Right renal pelvis (tissue), 4 donors: Measurements from ENCODE around the gene TRAF4. TPM values are rescaled to one million over a fixed set of nuclear protein-coding genes. Genes with fewer than 3 reads are reported as not detected.

Experiments used
- DNase-seq, 4 donors: peaks; one replicate each; pipeline ENCODE4 v3.0.0-alpha.2; 2013; ENCODE audit warnings: low read depth in 4 of 4, low spot score in 3 of 4, missing footprints in 1 of 4
- polyA plus RNA-seq, 4 donors: library from polyadenylated mRNA; unstranded; fragments of 120-200 nt; gene quantifications; one replicate each; pipeline ENCODE4 v1.2.1, GENCODE V29; 2013; ENCODE audit not compliant: insufficient read length in 4 of 4

Gene TRAF4, protein sequence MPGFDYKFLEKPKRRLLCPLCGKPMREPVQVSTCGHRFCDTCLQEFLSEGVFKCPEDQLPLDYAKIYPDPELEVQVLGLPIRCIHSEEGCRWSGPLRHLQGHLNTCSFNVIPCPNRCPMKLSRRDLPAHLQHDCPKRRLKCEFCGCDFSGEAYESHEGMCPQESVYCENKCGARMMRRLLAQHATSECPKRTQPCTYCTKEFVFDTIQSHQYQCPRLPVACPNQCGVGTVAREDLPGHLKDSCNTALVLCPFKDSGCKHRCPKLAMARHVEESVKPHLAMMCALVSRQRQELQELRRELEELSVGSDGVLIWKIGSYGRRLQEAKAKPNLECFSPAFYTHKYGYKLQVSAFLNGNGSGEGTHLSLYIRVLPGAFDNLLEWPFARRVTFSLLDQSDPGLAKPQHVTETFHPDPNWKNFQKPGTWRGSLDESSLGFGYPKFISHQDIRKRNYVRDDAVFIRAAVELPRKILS
- polyA plus RNA-seq, result 100 to 1,000 TPM; 117 to 145 (median 135) TPM

DNA sequence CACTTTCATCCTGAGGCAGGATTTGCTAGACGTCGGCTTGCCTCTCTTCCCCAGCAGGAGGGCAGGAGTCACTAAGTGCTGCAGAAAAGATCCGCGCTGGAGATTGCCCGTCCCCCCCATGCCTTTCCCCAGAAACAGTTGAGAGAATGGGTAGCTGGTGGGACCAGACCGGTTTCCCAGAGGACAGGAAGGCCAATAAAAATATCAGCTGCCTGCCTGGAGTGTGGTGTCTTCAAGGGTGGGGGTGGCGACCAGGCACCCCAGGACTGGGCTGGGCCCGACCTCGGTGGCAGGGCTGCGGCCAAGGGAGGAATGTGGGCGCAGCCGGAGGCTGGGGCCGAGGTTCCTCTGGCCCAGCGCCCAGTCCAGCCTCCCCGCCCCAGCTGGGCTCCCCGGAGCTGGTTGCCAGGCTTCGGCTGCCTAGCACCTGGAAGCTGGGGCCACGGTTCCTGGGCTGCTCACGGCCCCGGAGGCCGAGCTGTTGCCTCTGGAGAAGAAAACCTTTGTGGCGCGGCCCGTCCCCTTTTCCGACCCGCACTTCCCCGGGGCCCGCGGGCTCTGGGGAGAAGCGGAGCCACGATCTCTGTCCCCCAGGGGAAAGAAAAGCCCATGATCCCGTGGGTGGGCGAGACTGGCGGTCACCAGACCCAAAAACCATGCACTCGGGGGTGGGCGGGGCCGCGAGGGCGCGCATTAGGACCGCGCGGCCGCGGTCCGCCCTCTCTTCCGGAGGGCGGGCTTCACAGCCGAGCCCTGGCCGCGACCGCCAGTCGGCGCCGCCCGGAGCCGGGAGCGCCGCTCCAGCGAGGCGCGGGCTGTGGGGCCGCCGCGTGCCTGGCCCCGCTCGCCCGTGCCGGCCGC is at the start of gene TRAF4:
Gene TRAF4 (plus strand): TSS at position 769 of the 861 bp plus-strand sequence. CDS start 102 bp downstream, outside the sequence.
- peak in 1 of 4 donors; percentile 77 for DNase-seq

DNA sequence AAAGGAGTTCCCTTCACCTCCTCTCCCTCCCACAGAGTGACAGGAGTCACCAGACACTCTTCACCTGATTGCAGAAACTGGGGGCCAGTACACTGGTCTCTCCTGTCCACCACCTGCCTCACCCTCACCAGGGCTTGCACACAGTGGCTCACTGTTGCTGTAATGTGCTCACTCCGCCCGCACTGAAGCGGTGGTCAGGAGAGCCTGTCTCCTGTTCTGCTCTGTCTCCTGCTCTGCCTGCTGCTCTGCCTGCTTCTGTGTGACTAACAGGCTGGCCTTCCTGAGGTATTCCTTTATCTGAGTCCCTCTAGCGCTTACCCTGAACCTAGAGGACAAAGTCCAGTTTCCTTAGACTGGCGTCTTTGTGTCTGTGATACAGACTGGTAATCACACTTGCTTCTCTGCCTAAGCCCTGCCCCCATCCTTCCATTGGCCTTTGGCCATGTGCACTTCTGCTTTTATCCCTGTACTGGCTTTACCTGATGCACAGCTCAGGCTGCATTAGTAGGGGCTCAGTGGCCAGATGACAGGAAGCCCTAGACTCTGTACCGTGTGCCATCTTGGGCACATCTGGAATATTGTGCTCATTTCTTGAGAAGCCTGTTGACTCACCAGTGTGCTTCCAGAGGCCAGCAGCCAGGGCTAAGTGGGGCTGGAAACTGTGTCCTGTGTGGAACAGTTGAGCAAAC is 45.4 kb upstream of the TRAF4 start:
- no peak for DNase-seq

DNA sequence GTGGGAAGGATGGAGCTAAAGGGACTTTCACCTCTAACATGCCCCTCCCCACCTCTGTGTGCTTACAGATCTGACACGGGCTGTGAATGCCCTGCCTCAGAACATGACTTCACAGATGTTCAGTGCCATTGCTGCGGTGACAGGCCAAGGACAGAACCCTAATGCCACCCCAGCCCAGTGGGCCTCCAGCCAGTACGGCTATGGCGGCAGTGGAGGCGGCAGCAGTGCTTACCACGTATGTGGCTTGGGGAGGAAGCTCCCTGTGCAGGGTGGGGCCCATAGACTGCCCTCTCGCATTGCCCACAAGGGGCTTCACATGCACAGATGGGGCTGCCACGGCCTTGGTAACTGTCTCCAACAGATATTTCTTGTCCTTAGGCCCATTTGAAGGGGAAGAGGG is 43.5 kb upstream of the TRAF4 start:
- DNase-seq, result no peak

DNA sequence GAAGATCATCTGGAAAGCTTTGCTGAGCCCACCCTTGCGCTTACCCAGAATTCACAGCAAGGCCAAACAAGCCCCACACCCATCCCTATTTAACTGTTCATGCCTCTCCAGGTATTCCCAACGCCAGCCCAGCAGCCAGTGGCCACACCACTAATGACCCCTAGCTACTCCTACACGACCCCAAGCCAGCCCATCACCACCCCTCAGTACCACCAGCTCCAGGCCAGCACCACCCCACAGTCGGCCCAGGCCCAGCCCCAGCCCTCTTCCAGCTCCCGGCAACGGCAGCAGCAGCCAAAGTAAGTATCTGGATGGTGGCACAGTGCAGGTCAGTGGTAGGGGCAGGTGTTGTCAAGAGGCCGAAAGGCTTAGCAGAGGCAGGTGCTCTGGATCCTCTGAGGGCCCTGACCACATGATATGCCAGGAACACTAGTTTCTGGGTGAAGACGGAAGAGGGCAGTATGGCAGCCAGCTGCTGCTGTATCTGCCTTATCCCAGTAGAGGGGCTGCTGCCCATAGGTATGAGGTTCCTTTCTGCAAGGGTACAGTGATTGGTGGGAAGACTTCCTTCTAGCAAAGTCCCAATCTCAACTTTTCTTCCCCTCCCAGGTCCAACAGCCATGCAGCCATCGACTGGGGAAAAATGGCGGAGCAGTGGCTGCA is 42.9 kb upstream of the TRAF4 start:
- no peak for DNase-seq

DNA sequence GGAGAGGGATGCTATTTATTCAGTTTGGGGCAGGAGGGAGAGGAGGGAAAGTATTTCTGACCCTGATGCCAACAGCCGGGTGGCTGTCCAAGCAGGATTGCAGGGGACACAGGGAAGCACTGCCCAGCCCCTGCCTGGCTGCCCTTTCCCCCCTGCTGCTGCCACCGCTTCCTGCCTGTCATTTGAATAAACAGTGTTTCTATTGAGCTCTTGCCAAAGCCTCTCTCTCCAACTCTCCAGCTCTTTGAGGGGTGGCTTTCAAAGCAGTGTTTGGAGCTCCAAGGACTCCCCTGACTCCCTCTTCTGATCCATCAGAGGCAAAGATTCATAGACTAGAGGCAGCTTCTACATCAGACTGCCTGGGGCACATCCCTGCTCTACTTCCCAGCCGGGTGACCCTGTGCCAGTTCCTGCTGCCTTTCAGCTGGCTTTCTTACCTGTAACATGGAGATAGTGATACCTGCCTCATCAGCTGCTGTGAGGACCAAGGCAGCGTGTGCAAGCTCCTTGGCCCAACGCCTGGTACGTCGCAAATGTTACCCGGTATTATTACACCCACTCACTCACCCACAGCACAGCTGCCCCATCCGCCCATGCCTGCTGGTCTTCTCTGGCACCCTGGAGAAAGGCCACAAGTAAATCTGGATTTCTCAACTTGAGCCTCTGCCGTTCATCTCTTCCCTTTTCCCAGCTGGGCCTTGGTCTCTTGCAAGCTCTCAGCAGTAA is 41.6 kb upstream of the TRAF4 start:
- no peak for DNase-seq

DNA sequence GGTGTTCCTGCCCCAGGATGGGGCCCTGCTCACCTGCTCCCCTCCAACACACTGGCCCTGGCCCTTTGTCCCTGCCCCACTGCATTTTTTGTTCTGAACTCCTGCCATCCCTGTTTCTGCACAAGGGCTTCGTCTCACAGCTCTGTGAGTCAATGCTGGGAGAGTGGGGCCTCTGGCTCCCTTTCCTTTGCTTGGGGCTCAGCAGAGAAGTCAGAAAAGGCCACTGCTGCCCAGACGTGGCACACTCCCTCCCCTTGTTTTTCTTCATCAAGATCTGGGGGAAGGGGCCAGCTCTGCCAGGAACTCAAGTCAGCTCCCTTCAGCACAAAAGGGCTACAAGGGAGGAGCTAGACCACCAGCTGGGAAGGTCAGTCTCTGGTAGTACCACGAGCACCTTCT is 41.1 kb upstream of the TRAF4 start:
- no peak for DNase-seq

DNA sequence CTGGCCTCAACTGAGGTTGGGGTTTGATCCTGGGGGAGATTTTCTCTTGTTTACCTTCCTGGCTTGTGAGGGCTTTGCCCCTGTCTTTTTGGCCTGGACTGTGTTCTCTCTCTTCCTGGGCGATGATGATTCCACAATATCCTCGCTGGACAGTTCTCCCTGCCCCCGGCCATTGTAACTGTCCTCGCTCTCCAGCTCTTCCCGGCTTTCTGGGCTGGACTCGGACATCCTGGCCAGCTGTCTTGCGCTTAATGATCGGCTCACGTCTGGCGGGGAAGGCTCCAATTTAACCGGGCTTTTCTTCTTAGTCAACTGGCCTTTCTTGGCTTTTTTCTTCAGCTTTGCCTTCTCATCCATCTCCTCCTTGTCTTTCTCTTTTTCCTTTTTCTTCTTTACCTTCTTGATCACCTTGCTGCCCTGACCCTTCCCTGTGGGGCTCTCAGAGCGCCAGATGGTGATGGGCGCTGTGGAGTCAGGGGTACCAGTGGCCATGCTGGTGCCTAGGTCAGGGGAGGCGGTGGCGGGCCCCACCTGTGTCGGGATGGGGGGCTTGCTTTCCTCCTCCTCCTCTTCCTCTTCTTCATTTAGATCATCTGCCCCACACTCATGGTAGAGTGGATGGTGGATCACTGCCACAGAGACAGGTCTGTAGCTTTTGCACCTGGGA is 40.1 kb upstream of the TRAF4 start:
- DNase-seq, result no peak

DNA sequence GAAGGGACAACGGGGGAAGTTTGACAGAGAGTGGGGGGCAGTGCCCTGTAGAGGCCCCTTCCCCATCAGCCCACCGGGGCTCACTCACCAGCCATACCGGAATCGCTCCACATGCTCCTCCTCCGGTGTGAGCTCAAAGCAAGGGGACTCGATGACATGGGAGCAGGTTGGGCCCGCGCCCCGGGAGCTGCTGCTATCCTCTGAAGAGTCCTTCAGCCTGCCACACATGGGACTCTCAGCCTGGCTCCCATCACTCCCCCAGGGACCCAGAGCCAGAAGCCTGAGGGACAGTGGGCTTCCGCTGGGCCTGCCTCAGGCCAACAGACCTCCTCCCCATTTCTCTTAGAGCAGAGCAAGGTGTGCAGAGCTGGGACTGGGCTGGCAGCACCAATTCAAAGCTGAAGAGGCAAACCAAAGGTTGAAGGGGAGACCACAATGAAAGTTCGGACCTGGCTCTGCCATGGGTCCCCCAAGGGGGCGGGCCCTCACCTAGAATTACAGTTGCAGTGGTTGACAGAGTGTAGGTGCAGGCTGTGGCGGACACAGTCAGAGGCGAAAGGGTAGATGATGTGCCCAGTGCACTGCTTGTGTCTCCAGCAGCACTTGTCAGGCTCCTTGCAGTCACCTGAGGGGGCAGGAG is 39.5 kb upstream of the TRAF4 start:
- DNase-seq, result no peak

DNA sequence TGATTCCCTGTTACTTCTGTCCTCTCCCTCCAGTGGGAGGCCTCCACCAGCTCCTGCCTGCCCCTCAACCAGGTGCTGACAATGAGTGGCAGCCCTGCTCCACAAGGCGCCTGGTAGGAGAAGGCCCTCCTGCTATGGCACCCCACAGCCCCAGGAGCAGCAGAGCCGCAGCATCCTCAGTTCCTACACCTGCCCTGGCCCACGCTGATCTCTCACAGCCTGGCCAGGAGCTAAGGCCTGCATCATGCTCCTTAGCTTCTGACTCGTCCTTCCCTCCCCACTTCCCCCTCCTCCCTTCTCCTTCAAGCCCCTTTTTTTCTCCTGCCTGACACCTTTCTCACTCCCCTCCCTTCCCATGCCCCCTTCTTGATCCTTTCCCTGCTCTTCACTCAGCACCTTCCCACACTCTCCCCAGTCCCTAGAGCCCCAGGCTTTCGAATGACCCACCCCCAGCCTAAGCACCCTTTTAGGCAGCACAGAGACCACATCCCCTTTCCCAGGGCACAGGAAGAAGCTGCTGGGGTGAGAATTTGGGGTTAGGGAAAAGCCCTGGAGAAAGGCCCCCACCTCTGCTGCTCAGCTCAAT is 38.6 kb upstream of the TRAF4 start:
- DNase-seq, result no peak

DNA sequence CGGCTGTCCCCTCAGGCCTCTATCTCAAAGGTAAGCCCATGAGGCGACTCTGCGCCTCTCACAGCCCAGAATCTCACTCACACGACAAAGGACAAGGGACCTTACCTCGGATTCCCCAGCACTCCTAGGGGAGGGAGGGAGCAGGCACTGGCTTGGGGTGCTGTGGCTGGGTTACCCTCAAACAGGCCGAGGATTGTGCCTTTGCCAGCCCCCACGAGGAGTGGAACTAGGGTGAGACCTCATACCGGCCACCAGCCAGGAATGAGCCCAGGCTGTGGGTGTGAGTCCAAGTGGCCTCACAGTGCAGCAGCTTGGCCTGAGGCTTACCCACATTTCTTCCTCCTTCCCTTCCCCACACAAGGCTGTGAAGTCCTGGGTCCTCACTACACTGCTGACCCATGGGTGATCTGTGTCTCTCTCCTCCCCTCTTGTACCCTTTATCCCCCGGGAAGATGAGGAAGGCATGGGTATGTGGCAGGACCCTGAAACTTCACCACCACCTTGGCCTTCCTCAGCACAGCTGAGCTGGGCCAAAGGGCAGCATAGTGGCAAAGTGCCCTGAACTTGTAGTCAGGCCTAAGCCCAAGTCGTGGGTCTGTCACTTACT is 38.0 kb upstream of the TRAF4 start:
- DNase-seq, result no peak

DNA sequence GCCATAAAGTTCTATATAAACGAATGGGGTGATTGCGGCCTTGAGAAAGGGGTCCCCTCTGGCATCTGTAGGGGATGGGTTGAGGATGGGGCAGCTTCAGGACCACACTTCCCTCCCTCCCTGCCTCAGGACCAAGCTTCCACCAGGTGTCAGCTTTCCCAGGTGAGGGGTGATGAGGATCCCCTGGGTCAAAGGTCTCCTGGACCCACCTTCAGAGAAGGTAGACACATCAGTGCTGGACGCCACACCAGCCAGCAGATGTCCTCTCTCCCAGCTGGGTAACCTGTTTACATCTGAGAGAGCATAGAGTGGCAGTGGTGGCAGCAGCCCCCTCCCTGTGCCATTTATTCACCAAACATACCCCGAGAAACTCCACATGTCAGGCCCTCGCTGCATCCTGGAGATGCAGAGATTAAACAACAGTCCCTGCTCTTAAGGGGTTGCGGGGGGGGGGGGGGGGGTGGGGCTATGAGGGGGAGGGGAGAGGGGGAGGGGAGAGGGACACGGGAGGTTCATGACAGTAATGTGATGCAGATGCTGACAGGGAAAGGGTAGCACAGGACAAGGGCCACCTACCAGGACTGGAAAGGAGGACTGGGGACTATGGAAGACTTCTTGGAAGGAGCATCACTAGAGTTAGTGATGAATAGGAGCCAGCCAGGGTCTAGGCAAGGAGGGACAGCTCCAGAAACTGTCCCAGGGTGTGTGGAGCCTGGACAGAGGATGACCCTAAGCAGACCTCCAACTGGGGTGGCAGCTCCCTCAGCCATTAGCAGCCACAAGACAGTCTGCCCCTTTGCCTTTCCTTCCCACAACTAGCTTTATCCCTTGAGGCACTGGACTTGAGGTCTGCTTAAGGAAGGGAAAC is 37.1 kb upstream of the TRAF4 start:
- DNase-seq, result no peak

DNA sequence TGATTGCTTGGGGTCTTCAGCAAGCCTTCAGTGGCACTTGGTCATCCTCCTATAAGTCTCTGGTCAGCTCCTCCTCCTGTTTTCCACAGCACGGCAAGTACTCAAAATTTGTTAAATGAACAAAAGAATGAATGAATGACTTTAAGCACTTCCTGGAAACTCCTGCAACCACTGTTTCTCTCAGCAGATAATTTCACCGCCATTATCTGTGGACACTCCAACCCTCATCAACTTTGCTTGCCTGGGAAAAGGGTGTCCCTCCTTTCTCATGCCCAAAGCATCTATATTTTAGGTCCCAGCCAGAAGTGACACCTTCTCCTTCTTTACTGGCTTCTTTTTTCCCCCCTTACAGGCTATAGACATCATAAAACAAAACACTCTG is 36.5 kb upstream of the TRAF4 start:
- DNase-seq, result no peak

DNA sequence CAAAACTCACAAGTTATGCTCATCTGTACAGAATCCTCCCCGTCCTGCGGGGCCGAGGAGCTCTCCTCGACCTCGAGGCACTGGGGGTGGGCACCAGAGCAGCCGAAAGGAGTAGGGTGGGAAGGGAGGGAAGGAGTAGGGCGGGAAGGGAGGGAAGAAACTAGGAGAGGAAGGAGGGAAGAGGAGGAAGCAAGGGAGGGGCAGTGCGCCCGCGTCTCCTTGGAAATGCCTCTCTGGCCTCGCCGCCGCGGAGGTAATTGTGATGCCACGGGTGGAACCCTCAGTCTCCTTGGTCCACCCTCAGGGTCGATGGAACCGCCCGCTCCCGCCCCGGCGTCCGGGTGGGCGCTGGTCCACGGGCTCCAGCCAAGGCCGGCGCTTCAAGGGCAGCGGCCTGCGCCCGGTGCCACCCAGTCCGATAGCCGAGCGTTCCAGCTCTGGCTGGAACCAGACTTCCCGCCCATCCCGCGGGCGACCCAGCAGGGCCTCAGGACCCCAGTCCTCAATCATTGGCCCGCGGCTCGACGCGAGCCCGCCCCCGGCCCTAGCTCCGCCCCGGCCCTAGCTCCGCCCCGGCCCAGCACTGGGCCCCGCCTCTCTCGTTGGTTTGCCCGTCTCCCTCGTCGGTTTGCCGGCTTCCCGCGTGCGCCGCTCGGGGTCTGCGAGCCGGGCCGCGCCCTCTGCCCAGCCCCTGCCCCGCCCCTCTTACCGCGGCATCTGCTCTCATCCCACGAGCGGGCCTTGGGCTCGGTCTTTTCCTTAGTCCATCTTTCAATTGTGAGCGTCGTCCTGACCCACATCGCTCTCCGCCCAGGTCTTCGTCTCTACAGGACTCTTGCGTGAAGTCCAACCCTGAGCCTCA is 32.7 kb upstream of the TRAF4 start:
- DNase-seq, result peak; percentile 82 to 87 (median 85)

DNA sequence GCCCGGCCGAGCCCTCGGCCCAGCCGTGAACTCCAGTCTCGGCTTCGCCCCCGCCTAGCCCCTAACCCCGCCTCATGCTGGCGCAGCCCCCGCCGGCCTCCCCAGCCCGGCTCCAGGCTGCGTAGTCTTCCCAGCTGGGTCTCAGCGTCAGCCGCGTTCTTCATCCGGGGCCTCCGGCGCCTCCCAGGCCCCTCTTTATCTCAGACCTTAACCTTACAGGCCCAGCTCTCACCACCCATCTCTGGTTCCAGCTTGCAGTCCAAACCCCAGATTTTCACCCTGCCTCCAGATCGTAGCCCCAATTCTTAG is 32.1 kb upstream of the TRAF4 start, which contains the start of gene PROCA1:
Gene PROCA1 (minus strand): TSS at position 166 of the 309 bp plus-strand sequence. CDS start 228 bp downstream, outside the sequence.
- DNase-seq, result no peak

DNA sequence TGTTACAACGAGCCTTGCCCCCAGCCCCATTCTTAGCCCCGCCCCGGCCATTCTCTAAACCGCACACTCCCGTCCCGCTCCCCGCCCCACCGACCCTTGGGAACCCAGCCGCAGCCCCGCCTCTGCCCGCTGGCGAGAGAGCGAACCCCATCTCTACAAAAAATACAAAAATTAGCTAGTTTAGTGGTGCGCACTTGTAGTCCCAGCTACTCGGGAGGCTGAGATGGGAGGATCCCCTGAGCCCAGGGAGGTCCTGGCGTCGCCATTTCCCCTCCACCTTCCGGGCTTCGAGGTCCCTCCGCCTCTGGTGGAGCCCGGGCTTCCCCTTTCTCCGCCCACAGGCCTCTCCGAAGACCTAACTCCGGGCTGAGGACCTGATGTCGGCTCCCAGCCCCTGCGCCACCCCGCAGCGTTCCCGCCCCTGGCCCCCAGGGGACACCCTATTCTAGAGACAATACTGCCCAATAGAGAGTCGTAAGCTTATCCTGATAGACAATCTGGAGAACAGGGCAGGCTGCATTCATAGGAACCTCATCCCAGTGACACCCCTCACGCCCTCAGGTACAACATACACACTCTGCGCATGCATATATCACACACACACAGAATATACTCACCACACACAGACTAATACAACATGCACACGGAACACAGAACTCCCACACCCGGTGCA is 31.6 kb upstream of the TRAF4 start:
- no peak for DNase-seq
